GM06990 (cell line): ENCODE data around the gene RABL2B.

Source experiments
- DNase-seq: peaks from one replicate; pipeline ENCODE4 v3.0.0-alpha.2; 2011; ENCODE audit not compliant: insufficient read length; ENCODE audit errors: extremely low read depth
- H3K27me3 ChIP-seq: replicated peaks from 2 replicates; pipeline ENCODE4 v1.6.0; 2011; ENCODE audit warnings: low read length; ENCODE audit not compliant: control insufficient read depth, insufficient read depth
- H3K36me3 ChIP-seq: 2 replicates; pipeline ENCODE4 v1.5.1; 2011; ENCODE audit warnings: low read length; ENCODE audit not compliant: control insufficient read depth, insufficient read depth
- H3K4me3 ChIP-seq: replicated peaks from 2 replicates; pipeline ENCODE4 v1.5.1; 2011; ENCODE audit warnings: low read depth, mild to moderate bottlenecking, control low read depth, low read length
- CTCF ChIP-seq: IDR thresholded peaks from 2 replicates; pipeline ENCODE4 v1.5.1; 2011; ENCODE audit warnings: low read length, control low read depth, mild to moderate bottlenecking, inconsistent platforms; ENCODE audit not compliant: insufficient read depth, poor library complexity, severe bottlenecking

RABL2B gene

GRCh38 chr22:50725597-50725996 lies 57.8 kb downstream of the RABL2B start:
- Histone ChIP-seq H3K27me3 (no peaks in the 10 kb centered on the region; the same call in 1 of the 2 replicates), H3K36me3 (no peaks in the 10 kb centered on the region), H3K4me3 (no peak overlapping the region)
- no peak for DNase-seq
- no peak for TF ChIP-seq CTCF

GRCh38 chr22:50724616-50725015 lies 58.8 kb downstream of the RABL2B start:
- no peak for DNase-seq
- no peaks in the 10 kb centered on the region; the same call in 1 of the 2 replicates for H3K27me3 ChIP-seq

GRCh38 chr22:50723991-50724390 lies 59.4 kb downstream of the RABL2B start:
- no peak for TF ChIP-seq CTCF
- no peak overlapping the region for H3K4me3 ChIP-seq
- DNase-seq, result no peak
- H3K36me3 ChIP-seq, result no peaks in the 10 kb centered on the region
- H3K27me3 ChIP-seq, result no peaks in the 10 kb centered on the region; the same call in 1 of the 2 replicates

More at GRCh38 chr22:50724616-50725015, 58.8 kb downstream of the RABL2B start:
- no peak for TF ChIP-seq CTCF
- no peaks in the 10 kb centered on the region for H3K36me3 ChIP-seq
- no peak overlapping the region for H3K4me3 ChIP-seq

DNA sequence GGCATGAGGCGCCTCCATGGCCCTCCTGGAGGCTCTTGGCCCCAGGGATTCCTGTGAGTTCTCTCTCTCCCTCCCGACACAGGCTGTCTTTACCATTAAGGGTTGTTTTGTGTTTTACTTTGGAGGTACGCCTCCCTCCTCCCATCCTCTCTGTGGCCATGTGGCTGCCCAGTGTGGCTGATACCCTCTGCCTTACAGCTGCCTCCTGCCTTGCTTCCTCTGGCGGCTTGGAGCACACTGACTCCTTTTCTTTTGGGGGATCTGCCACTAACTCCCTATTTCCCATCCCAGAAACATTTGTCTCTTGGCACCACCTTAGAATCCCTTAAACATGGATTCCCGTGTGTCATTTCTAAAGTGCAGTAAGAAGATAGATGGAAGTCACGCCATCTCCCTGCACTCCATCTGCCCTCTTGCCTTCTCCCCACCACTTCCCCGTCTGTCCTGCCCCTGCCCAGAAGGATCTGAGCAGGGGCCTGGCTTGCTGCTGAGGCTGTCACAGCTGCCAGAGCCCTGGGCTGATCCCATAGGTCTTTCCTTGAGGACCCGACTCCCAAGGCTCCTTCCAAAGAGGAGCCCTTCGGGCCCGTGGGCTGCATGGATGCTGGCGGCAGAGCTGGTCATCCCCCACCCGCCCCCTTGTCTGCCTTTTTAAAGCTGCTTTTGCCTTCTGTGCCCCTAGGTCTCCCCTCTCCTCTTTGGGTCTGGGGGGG lies 60.6 kb downstream of the RABL2B start:
- no peaks in the 10 kb centered on the region; the same call in 1 of the 2 replicates for H3K27me3 ChIP-seq
- TF ChIP-seq CTCF, result no peak
- no peaks in the 10 kb centered on the region for H3K36me3 ChIP-seq
- H3K4me3 ChIP-seq, result no peak overlapping the region
- no peak for DNase-seq

GRCh38 chr22:50722048-50722701 lies 61.3 kb downstream of the RABL2B start:
- DNase-seq, result no peak
- H3K27me3 ChIP-seq, result no peaks in the 10 kb centered on the region; the same call in 1 of the 2 replicates
- no peaks in the 10 kb centered on the region for H3K36me3 ChIP-seq

More at GRCh38 chr22:50722048-50722701, 61.3 kb downstream of the RABL2B start:
- no peak for TF ChIP-seq CTCF
- no peak overlapping the region for H3K4me3 ChIP-seq
